Ovary (tissue), 3 donors: Measurements from ENCODE around the gene B4GALT3.

Experiments used
- CTCF ChIP-seq, 3 donors: fragments of 450-650 bp in 2 of 3; fragments of 200-600 bp in 1 of 3; IDR thresholded peaks; one replicate each; pipeline versions ENCODE4 v1.5.1 to v1.8.0; 2016 to 2022; ENCODE audit warnings: antibody characterized with exemption in 3 of 3, mild to moderate bottlenecking in 1 of 3
- EP300 ChIP-seq: sonication (generic); formaldehyde crosslinking; IDR thresholded peaks from one replicate; pipeline ENCODE4 v1.6.1; 2017; ENCODE audit warnings: antibody characterized with exemption
- POLR2A ChIP-seq: fragments of 450-650 bp; IDR thresholded peaks from one replicate; pipeline ENCODE4 v1.6.1; 2017; ENCODE audit warnings: antibody characterized with exemption, mild to moderate bottlenecking, moderate library complexity
- donor health status: DM: no; HTN: no; CAD: no.

DNA sequence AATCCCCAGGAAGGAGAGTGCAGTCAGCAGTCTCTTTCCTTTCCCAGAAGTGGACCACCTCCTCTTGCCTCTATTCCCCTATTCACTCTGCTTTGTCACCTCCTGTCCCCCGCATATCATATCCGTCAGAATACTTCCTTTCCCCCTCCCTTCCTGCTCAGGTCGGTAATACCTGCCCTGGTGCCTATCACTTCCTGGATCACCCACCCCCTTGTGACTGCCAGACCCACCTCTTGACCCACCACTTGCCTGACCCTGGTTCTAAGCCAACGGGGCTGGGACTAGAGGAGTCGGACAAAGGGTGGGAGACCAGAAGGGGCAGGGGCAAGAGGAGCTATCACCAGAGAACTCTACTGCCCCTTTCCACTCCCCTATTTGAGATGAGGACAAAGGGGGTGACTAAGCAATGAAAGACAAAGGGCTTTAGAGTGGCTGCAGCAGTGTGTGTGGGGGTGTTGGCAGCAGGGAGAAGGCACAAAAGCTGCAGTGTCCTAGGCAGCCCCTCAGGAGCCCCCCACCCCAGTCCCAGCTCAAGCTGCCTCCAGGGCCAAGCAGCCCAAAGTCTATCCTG, 23.2 kb upstream of the B4GALT3 start:
- TF ChIP-seq CTCF (IDR thresholded peaks at IDR 0.05) = no peak
- TF ChIP-seq POLR2A = no peak
- TF ChIP-seq EP300 = no peak
